Fibroblast of lung (primary cell): ENCODE measurements around the gene LEFTY2. TPM values are rescaled to one million over a fixed set of nuclear protein-coding genes. Genes with fewer than 3 reads are reported as not detected.
"Not testable (repeated sequence)": the region's sequence is repeated elsewhere in the genome, so short reads cannot be mapped to it uniquely, and the experiment has no call there.

ENCODE experiments used
- DNase-seq, 2 donors: peaks; one replicate each; pipeline versions ENCODE4 v3.0.0 to v3.0.0-alpha.2; 2010; ENCODE audit warnings: low read depth in 2 of 2
- H2AFZ ChIP-seq: 2 replicates; pipeline ENCODE4 v1.5.1; 2012; ENCODE audit warnings: low read length, control low read depth, inconsistent platforms
- H3K27ac ChIP-seq: 2 replicates; pipeline ENCODE4 v1.5.1; 2011; ENCODE audit warnings: low read length, control low read depth; ENCODE audit not compliant: insufficient read depth
- H3K27me3 ChIP-seq: 2 replicates; pipeline ENCODE4 v1.5.1; 2011; ENCODE audit warnings: mild to moderate bottlenecking, low read length; ENCODE audit not compliant: control insufficient read depth, insufficient read depth
- H3K36me3 ChIP-seq: 2 replicates; pipeline ENCODE4 v1.5.1; 2011; ENCODE audit warnings: low read length; ENCODE audit not compliant: control insufficient read depth, insufficient read depth
- H3K4me1 ChIP-seq: 2 replicates; pipeline ENCODE4 v1.5.1; 2011; ENCODE audit warnings: low read length; ENCODE audit not compliant: control insufficient read depth, insufficient read depth; ENCODE audit errors: extremely low read depth
- H3K4me2 ChIP-seq: 2 replicates; pipeline ENCODE4 v1.5.1; 2011; ENCODE audit warnings: low read length, control low read depth; ENCODE audit not compliant: insufficient read depth; ENCODE audit errors: extremely low read depth
- H3K4me3 ChIP-seq, 4 experiments: fragments of 200-600 bp in 1 of 4; sonication (generic) in 1 of 4; replicated peaks in 1 of 4; 2 replicates each; pipeline ENCODE4 v1.5.1; 2011 to 2016; ENCODE audit warnings: low read length in 4 of 4, low read depth in 3 of 4, mild to moderate bottlenecking in 3 of 4, control low read depth in 2 of 4, inconsistent platforms in 1 of 4, mixed read lengths in 1 of 4; ENCODE audit not compliant: insufficient read depth in 1 of 4; ENCODE audit errors: control extremely low read depth in 1 of 4
- H3K79me2 ChIP-seq: 2 replicates; pipeline ENCODE4 v1.5.1; 2012; ENCODE audit warnings: mild to moderate bottlenecking, low read length, inconsistent platforms; ENCODE audit not compliant: control insufficient read depth, insufficient read depth
- H3K9ac ChIP-seq: 2 replicates; pipeline ENCODE4 v1.5.1; 2011; ENCODE audit warnings: mild to moderate bottlenecking, low read length, control low read depth; ENCODE audit not compliant: insufficient read depth
- H3K9me3 ChIP-seq: 2 replicates; pipeline ENCODE4 v1.5.1; 2012; ENCODE audit warnings: low read depth, low read length; ENCODE audit not compliant: control insufficient read depth, insufficient read depth
- H4K20me1 ChIP-seq: 2 replicates; pipeline ENCODE4 v1.5.1; 2011; ENCODE audit warnings: low read length; ENCODE audit not compliant: control insufficient read depth, insufficient read depth; ENCODE audit errors: extremely low read depth
- EZH2 ChIP-seq: IDR thresholded peaks from 2 replicates; pipeline ENCODE4 v1.5.1; 2012; ENCODE audit warnings: low read length, control low read depth, mild to moderate bottlenecking; ENCODE audit errors: missing control alignments
- polyA plus RNA-seq, 2 donors: library from polyadenylated mRNA; depleted of rRNA in 1 of 2; stranded (reverse) in 1 of 2; unstranded in 1 of 2; fragments of >200 nt; gene quantifications; 2 replicates each; pipeline ENCODE4 v1.2.1, GENCODE V29; 2011 to 2012; ENCODE audit warnings: missing spikeins in 1 of 2
- total RNA-seq: library from RNA; depleted of rRNA; stranded (reverse); fragments of >200 nt; gene quantifications from 2 replicates; pipeline ENCODE4 v1.2.1, GENCODE V29; 2014
- TF ChIP-seq, protein P1 (sequence below), 2 donors: IDR thresholded peaks in 1 of 2; conservative IDR thresholded peaks in 1 of 2; 1 replicate in 1 of 2; 2 replicates in 1 of 2; pipeline ENCODE4 v1.5.1; 2011 to 2012; ENCODE audit warnings: low read length in 2 of 2, control low read depth in 1 of 2, inconsistent platforms in 1 of 2, low read depth in 1 of 2, mild to moderate bottlenecking in 1 of 2

The LEFTY2 gene
- total and polyA plus RNA-seq, 2 donors (not counting 1 experiment from before 2014, with no cell fraction given), result not detected

DNA sequence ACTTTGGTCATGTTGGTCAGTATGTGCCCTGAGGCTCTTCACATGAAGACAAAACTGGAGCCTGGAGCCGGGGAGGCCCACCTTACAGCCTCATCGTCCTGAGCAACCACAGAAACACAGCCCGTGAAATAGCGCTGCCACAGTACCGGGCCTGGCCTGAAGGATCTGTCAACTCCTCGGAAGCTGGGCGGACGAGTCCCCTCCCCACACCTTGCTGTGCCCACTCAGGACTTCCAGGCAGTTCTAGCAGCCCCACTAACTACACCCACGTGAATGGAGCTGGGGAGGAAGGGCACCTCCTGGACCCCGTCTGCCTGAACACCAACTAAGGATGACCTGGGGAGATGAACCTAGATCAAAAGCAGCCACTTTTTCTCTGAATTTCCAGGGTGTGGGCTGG lies 33.4 kb upstream of the LEFTY2 start:
- Histone ChIP-seq H4K20me1 (no peaks in the 10 kb centered on the region), H3K4me2 (no peak overlapping the region), H3K9ac (no peak overlapping the region), H3K27me3 (no peaks in the 10 kb centered on the region), H2AFZ (no peak overlapping the region), H3K9me3 (no peaks in the 10 kb centered on the region), H3K4me1 (no peaks in the 10 kb centered on the region), H3K79me2 (no peaks in the 10 kb centered on the region), H3K36me3 (no peaks in the 10 kb centered on the region), H3K27ac (no peak overlapping the region), H3K4me3 (no peak overlapping the region)
- DNase-seq, result no peak
- TF ChIP-seq EZH2, result no peak
- TF ChIP-seq, protein P1, sequence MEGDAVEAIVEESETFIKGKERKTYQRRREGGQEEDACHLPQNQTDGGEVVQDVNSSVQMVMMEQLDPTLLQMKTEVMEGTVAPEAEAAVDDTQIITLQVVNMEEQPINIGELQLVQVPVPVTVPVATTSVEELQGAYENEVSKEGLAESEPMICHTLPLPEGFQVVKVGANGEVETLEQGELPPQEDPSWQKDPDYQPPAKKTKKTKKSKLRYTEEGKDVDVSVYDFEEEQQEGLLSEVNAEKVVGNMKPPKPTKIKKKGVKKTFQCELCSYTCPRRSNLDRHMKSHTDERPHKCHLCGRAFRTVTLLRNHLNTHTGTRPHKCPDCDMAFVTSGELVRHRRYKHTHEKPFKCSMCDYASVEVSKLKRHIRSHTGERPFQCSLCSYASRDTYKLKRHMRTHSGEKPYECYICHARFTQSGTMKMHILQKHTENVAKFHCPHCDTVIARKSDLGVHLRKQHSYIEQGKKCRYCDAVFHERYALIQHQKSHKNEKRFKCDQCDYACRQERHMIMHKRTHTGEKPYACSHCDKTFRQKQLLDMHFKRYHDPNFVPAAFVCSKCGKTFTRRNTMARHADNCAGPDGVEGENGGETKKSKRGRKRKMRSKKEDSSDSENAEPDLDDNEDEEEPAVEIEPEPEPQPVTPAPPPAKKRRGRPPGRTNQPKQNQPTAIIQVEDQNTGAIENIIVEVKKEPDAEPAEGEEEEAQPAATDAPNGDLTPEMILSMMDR (conservative IDR thresholded peaks at IDR 0.05 in 1 of 2, IDR thresholded peaks at IDR 0.05 in 1 of 2; ENCODE audit: low read depth in 1 of 2, low read length in 2 of 2), result no peak

DNA sequence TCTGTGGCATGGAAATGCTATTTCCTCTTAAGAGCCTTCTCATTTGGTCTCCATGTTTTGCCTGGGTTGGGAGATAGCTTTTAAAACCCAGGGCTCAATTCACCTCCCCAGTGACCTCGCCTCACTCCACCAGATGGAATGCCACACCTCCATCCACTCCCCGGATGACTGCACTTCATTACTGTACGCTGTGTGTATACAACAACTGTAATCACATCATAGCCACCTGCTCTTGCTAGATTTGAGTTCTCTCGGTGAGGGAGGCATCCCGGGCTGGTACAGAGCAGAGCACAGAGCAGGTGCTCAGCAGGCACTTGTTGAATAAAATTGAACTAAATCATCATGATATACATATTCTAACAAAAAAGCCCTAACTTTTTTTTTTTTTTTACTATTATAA lies 32.1 kb upstream of the LEFTY2 start:
- Histone ChIP-seq H3K4me2 (no peak overlapping the region), H3K27me3 (no peaks in the 10 kb centered on the region), H3K9me3 (no peaks in the 10 kb centered on the region), H2AFZ (no peak overlapping the region), H3K9ac (no peak overlapping the region), H3K27ac (no peak overlapping the region), H3K79me2 (no peaks in the 10 kb centered on the region), H4K20me1 (no peaks in the 10 kb centered on the region), H3K36me3 (no peaks in the 10 kb centered on the region), H3K4me1 (no peaks in the 10 kb centered on the region), H3K4me3 (no peak overlapping the region)
- TF ChIP-seq, protein P1 (conservative IDR thresholded peaks at IDR 0.05 in 1 of 2, IDR thresholded peaks at IDR 0.05 in 1 of 2; ENCODE audit: low read depth in 1 of 2, low read length in 2 of 2), result no peak
- no peak for TF ChIP-seq EZH2
- DNase-seq, result no peak

DNA sequence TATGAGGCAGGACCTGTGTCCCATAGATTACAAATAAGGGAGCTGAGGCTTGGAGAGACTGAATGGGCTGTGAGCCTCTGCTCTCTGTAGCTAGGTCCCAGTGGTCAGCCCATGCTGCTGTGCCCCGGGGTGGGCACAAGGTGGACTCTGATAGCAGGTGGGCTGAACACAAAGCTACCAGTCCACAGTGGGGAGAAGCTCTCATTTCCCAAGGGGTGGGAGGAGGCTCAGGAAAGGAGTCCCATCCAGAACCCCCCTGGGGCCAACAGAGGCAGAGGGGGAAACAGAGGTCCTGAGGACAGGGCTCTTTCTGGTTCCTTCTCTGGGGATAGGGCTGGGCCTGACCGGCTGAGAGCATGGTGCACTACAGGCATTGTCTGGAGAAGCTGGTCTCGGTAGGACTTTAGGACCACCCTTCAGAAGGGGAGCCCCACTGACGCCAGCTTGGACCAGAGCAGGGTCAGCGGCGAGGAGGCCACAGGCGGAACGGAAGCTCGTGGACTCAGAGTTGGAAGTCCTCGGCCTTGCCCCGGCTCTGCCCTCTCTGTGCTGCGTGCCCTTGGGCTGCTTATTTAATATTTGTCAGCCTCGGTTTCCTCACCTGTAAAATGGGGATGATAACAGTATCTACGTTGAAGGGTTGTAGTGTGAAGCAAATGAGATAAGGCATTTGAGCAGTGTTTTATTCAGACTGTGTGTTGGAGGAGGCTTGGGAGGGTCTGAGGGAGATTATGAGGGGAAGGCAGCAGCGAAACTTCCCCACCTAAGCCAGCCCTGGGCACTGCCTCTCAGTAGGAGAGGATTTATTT lies 31.5 kb upstream of the LEFTY2 start:
- H3K4me3 ChIP-seq, result no peak overlapping the region
- no peaks in the 10 kb centered on the region for H3K4me1 ChIP-seq
- no peak overlapping the region for H3K9ac ChIP-seq
- no peak for DNase-seq
- TF ChIP-seq, protein P1 (conservative IDR thresholded peaks at IDR 0.05 in 1 of 2, IDR thresholded peaks at IDR 0.05 in 1 of 2; ENCODE audit: low read depth in 1 of 2, low read length in 2 of 2), result no peak
- no peak for TF ChIP-seq EZH2
- H3K9me3 ChIP-seq, result no peaks in the 10 kb centered on the region
- no peaks in the 10 kb centered on the region for H3K27me3 ChIP-seq
- no peaks in the 10 kb centered on the region for H3K79me2 ChIP-seq
- H2AFZ ChIP-seq, result no peak overlapping the region
- no peaks in the 10 kb centered on the region for H4K20me1 ChIP-seq
- H3K36me3 ChIP-seq, result no peaks in the 10 kb centered on the region
- no peak overlapping the region for H3K4me2 ChIP-seq
- no peak overlapping the region for H3K27ac ChIP-seq

DNA sequence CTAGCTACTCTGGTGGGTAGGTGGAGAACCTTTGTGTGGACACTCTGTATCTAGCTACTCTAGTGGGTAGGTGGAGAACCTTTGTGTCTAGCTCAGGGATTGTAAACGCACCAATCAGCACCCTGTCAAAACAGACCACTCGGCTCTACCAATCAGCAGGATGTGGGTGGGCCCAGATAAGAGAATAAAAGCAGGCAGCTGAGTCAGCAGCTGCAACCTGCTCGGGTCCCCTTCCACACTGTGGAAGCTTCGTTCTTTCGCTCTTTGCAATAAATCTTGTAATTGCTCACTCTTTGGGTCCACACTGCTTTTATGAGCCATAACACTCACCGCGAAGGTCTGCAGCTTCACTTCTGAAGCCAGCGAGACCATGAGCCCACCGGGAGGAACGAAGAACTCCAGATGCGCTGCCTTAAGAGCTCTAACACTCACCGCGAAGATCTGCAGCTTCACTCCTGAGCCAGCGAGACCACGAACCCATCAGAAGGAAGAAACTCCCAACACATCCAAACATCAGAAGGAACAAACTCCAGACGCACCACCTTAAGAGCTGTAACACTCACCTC lies 29.7 kb upstream of the LEFTY2 start:
- not testable (repeated sequence) for H3K36me3 ChIP-seq, H3K79me2 ChIP-seq, H2AFZ ChIP-seq, H4K20me1 ChIP-seq, H3K4me3 ChIP-seq, H3K9me3 ChIP-seq, H3K27ac ChIP-seq, H3K9ac ChIP-seq, DNase-seq, H3K27me3 ChIP-seq, H3K4me2 ChIP-seq, H3K4me1 ChIP-seq
